HG03520 (cell line): ENCODE results near the gene OR51G1.

Source experiments
- ATAC-seq: cut with Tn5 transposase; IDR thresholded peaks from one replicate; pipeline ENCODE4 v1.9.1; 2021; ENCODE audit warnings: mild to moderate bottlenecking, moderate library complexity; ENCODE audit not compliant: unreplicated experiment

OR51G1 gene

DNA sequence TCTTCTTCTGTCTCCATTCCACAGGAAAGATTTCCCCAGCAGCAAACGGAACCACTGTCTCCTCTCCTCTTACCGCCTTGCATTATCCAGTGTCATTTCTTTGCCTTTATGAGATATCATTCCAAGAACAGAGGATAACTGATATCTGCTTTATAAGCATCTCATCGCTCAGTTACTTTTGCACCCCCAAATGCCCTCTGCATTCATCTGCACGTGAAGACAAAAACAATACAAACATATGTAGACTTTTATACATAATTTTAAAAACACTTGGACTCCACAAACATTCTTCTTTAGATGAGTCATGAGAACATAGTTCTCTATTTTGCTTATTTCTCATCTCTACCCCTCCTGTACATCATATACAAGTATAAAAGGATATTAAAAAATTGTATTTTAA, 43.0 kb downstream of the OR51G1 start:
- no peak for ATAC-seq
